Kidney capillary endothelial cell (primary cell): ENCODE results near the gene GMPPA.

Experiments used
- DNase-seq: peaks from one replicate; pipeline ENCODE4 v3.0.0-alpha.2; 2018; ENCODE audit warnings: low spot score

GMPPA gene

DNA sequence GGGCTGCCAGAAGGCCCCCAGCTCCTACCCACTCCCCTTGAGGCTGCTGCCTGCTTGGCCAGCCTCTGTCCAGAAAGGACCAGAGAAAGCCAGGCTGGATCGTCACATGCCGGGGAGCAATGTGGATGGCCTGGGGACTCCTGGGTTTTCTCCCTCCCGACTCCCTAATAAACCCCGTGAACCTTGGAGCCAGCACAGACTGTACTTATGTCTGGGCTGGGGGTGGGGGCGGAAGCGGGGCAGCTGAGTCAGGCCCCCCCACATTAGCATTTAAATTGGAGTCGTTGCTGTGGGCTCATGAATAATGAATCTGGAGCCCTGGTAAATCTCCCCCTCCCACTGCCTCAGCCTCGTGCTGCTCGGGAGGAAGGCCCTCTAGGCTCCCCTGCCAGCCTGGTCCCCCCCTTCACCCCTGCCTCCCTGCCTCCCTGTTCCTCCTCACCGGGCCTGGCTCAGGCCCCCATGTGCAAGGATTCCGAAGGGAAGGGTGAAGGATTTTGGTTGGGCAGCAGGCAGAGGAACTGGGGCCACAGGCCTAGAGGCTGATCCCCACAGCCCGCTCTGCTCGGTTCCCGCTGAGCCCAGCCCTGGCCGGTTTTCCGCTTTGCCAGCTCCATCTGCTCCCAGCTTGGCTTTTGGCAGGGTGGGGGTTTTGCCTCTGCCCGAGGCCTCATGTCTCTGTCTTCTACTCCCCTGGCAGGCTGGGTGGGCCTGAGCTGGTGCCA is 8.3 kb downstream of the GMPPA start:
- no peak for DNase-seq

DNA sequence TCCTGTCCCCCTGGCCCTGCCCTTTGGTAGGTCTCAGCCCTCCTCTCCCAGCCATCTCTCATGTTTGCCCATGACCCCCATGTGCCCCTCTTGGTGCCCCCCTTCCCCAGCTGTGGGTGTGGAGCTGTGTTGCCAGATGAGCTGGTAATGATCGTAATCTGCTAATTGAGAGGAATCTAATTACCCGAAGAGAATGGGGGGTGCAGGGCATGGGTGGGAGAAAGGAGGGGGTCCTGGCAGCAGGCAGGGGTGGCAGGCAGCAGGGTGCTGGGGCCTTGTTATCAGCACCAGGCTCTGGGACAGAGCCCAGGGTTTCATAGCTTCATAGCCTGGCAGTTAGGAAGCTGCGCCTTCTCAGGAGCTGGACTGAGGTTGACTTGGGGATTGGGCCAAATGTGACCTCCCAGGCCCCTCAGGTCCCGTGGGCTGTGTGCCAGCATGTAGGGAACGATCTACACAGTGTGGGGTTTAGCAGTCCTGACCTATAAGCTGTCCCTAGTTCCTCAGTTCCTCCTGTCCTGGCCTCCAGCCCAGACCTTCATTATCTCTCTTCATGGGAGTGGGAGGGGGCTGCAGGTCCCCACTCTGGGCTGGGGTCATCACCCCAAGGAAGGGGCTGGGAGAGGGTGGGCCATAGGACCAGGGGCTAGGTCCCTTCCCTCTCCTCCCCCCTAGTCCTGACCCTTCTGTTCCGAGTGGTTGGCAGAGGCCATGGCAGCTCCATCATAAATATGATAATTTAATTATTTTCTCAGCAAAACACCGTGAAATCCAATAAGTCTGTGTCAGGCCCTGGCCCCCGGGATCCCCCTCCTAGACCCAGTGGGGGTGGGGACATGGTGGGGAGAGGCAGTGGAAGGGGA is 9.1 kb downstream of the GMPPA start:
- DNase-seq = no peak

DNA sequence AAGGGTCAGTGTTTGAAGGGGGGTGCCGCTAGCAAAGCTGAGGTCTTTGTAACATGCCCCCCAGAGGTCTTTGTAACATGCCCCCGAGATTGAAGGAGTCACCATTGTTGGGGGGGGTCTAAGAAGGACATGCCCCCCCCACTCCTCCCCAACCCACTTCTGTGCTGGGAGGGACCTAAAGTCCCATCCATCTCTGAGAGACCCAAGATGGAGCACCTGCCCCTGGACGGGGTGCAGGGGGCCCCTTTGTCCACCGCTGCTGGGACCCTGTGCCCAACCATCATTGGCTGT is 9.7 kb downstream of the GMPPA start:
- DNase-seq = no peak

- DNase-seq = no peak
Observed at GRCh38 chr2:219508971-219509779, 10.5 kb downstream of the GMPPA start.

- DNase-seq = no peak
Observed at GRCh38 chr2:219509780-219510511, 11.3 kb downstream of the GMPPA start.

DNA sequence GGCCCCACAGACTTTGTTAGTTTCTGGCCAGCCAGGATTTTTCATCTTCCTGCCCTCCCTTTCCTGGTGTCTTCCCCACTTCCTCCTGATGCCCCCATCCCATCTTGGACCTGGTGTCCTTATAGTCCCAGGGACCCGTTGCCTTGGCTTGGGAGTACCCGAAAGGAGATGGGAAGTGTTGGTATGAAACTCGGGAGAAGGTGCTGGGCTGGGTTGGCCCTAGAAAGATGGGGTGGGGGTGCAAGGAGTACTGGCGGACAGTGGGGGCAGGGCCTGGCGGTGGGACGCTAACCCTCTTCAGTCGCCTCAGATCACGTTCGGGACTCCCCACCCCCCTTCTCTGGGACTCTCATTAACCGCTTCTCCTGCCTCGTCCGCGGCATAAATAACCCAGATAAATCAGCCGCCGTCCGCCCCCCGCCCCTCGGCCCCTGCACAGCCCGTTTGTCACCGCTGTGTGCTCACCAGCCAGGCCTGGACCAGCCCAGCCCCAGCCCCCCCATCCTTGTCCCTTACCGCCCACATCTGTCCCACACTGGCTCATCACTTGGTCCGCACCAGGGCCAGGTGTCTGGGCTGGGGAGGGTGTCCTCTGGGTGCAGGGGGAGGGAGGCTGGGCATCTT is 11.9 kb downstream of the GMPPA start:
- no peak for DNase-seq

DNA sequence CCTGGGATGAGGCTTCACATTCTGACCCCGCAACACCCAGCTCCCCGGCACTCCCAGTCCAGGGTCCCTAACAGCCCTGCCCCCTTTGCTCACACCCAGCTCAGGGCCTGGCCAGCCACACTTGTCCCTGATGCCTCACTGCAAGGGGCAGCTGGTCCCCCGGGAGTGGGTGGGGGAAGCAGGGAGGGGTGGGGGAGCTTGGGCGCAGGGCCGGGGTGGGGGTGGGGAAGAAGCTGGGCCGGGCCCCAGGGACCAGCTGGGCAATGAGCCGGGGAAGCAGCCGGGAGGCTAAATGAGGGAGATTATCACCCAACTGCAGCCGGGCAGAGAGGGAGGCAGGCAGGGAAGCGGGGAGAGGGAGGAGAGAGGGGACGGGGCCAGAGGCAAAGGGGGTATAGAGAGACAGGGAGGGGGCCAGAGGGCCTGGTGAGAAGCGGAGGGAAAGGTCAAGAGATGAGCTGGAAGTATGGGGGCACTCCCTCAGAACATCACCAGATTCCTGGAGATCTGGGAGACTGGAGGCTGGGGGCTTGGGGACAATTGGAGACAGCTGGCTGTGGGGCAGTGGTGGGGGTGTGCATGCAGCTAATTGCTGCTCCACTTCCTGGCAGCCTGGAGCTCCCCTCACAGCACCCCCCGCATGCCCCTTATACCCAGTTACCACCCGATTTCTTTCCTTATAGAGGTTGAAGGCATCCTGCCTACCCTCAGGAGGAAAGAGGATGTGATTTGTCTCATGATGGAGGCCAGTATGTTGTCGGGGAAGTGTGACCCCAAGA is 13.0 kb downstream of the GMPPA start:
- no peak for DNase-seq

- no peak for DNase-seq
Observed at GRCh38 chr2:219512524-219513216, 14.0 kb downstream of the GMPPA start.

DNA sequence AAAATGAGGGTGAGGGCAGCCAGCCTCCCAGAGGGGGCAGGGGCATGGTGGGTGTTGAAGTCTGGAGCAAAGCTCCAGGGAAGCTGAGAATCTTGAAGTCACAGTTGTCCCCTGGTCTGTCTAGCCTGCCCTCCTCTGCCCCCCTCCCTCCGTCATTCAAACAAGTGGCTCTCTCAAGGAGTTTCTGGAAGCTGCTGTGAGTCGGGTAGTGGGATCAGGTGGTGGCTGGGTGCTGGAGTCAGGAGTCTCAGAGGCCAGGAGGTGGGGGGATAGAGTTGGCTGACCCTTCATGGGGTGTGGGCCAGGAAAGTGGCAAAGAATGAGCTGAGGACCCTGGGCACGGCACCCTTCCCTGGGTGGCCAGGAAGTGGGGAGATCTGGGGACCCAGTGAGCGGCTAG is 15.1 kb downstream of the GMPPA start:
- no peak for DNase-seq

GRCh38 chr2:219514196-219514761 is 15.6 kb downstream of the GMPPA start, which contains the start of gene ASIC4:
Gene ASIC4 (plus strand): TSS chr2:219514482. CDS start chr2:219514725, 243 bp downstream.
- no peak for DNase-seq

- no peak for DNase-seq
Observed at GRCh38 chr2:219514836-219515235, 16.1 kb downstream of the GMPPA start.

DNA sequence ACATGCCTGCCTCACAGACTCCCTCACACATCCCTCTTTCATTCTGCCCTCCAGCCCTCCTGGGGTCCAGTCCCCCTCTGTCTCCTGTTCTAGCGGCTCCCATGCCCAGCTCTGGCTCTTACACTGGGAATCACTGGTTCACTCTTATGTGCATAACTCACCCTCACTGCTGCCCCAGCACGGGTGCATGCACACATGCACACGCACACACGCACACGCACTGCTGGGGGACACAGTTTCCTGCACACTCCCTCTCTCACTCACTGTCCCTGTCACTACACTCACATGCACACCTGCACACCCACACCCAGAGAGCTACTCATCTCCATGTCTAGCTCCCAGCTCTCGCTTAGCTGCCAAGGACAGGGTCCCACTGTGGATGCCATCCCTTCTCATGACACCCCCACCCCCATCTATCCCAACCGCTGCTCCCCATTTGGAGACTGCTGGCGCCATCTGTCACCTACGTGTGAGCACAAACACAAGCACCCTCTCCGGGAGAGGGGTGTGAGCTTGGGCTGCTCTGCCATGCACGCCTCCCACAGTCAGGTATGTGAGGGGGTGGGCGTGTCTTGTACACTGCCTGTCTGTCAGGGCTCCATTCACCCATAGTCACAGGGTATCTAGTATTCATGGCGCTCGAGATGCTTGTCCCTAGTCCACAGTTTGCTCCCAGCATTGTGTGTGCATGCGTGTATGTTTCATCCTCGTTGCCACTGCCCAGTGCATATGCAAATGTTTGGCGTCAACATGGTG is 17.4 kb downstream of the GMPPA start:
- no peak for DNase-seq

DNA sequence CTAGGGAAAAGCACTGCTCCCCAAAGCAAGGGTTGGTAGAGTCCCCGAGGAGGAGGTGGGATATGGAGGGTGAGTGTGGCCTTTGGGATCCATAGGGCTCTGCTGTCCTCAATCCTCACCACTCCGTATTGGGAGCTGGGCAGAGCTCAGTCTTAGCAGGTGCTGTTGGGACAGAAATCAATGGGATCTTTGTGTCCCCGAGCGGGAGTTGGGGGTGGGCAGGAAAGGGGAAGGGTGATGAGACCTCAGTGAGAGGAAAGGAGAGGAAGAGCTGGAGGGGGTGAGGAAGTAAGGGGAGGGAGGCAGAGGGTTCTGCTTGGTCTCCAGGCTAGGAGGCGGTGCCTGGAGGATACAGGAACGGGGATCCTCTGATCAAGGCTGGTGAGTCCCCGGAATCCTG is 18.2 kb downstream of the GMPPA start:
- no peak for DNase-seq

GRCh38 chr2:219517954-219518778 is 19.5 kb downstream of the GMPPA start:
- no peak for DNase-seq

DNA sequence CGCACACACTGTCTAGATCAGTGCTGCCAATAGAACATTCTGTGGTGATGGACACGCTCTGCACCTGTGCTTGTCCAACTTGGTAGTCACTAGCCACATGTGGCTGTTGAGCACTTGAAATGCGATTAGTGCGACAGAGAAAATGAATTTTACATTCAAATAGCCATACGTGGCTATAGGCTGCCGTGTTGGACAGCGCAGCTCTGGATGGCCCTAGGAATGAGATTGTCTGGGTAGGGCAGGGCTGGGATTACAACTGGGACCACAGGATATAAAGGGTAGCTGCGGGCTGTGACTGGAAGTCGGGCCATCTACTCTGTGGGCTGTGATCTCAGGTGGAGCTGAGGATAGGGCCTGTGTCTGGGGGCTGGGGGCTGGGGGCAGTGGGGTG is 20.8 kb downstream of the GMPPA start:
- no peak for DNase-seq

GRCh38 chr2:219520079-219520478 is 21.4 kb downstream of the GMPPA start:
- no peak for DNase-seq

- no peak for DNase-seq
Observed at GRCh38 chr2:219521066-219521880, 22.6 kb downstream of the GMPPA start.
